Endothelial cell of umbilical vein (primary cell): ENCODE results near the gene HEBP1. TPM values are rescaled to one million over a fixed set of nuclear protein-coding genes. Genes with fewer than 3 reads are reported as not detected.

Experiments used
- BruUV-seq: library from RNA; stranded (reverse); fragments of 400-500 nt; replicated peaks from 2 replicates; lab custom pipeline; 2021; lab: Mats Ljungman, UMichigan
- CTCF ChIA-PET: fragments of 300-600, 350-600 bp; sonication (Branson Sonifier 250); formaldehyde crosslinking; loops from one replicate; lab custom pipeline; 2021; ENCODE audit warnings: antibody characterized with exemption, inconsistent platforms; lab: Charles Lee
- POLR2A ChIA-PET: fragments of 300-600, 350-600 bp; sonication (Branson Sonifier 250); formaldehyde crosslinking; loops from one replicate; lab custom pipeline; 2021; ENCODE audit warnings: antibody characterized with exemption, inconsistent platforms; lab: Charles Lee
- DNase-seq: peaks from one replicate; pipeline ENCODE4 v3.0.0-alpha.2; 2011; ENCODE audit warnings: low read depth, low spot score
- FAIRE-seq: peaks from 2 replicates; lab custom pipeline; 2011; peaks lifted over from hg19 to GRCh38; lab: Jason Lieb, UNC
- H2AFZ ChIP-seq: 2 replicates; pipeline ENCODE4 v1.6.0; 2012; ENCODE audit warnings: low read depth, low read length, control low read depth, inconsistent platforms
- H3K27ac ChIP-seq: 2 replicates; pipeline ENCODE4 v1.5.1; 2011; ENCODE audit warnings: low read depth, mild to moderate bottlenecking, control low read depth, low read length, moderate library complexity; ENCODE audit not compliant: insufficient read depth
- H3K27me3 ChIP-seq, 2 experiments: 2 replicates each; pipeline versions ENCODE4 v1.6.0 to v1.6.1; 2011; ENCODE audit warnings: low read length in 2 of 2, mixed read lengths in 1 of 2; ENCODE audit not compliant: control insufficient read depth in 2 of 2, insufficient read depth in 2 of 2
- H3K36me3 ChIP-seq, 2 experiments: 2 replicates in 1 of 2; 3 replicates in 1 of 2; pipeline ENCODE4 v1.5.1; 2011; ENCODE audit warnings: low read length in 2 of 2, mild to moderate bottlenecking in 1 of 2, moderate library complexity in 1 of 2; ENCODE audit not compliant: control insufficient read depth in 2 of 2, insufficient read depth in 2 of 2; ENCODE audit errors: extremely low read depth in 1 of 2
- H3K4me1 ChIP-seq: 3 replicates; pipeline ENCODE4 v1.5.1; 2011; ENCODE audit warnings: mild to moderate bottlenecking, low read length; ENCODE audit not compliant: control insufficient read depth, insufficient read depth; ENCODE audit errors: extremely low read depth
- H3K4me2 ChIP-seq: 2 replicates; pipeline ENCODE4 v1.6.1; 2011; ENCODE audit warnings: low read length, control low read depth, mixed read lengths; ENCODE audit not compliant: insufficient read depth
- H3K4me3 ChIP-seq, 3 experiments: fragments of 200-600 bp in 1 of 3; sonication (generic), shearing (Covaris generic) in 1 of 3; replicated peaks in 1 of 3; 2 replicates each; pipeline ENCODE4 v1.5.1; 2011 to 2016; ENCODE audit warnings: control low read depth in 3 of 3, low read length in 3 of 3, mild to moderate bottlenecking in 2 of 3, inconsistent platforms in 1 of 3, low read depth in 1 of 3, moderate library complexity in 1 of 3; ENCODE audit not compliant: insufficient read depth in 1 of 3
- H3K79me2 ChIP-seq: 2 replicates; pipeline ENCODE4 v1.6.0; 2012; ENCODE audit warnings: low read length, inconsistent platforms; ENCODE audit not compliant: control insufficient read depth, insufficient read depth
- H3K9ac ChIP-seq: replicated peaks from 2 replicates; pipeline ENCODE3; 2011; ENCODE audit warnings: low read length, control low read depth; ENCODE audit not compliant: insufficient read depth; ENCODE audit errors: extremely low read depth
- H3K9me1 ChIP-seq: replicated peaks from 3 replicates; pipeline ENCODE4 v1.6.0; 2011; ENCODE audit warnings: mild to moderate bottlenecking, low read length; ENCODE audit not compliant: control insufficient read depth, insufficient read depth; ENCODE audit errors: extremely low read depth
- H3K9me3 ChIP-seq: replicated peaks from 2 replicates; pipeline ENCODE4 v1.5.1; 2012; ENCODE audit warnings: low read length, inconsistent platforms; ENCODE audit not compliant: control insufficient read depth, insufficient read depth
- H4K20me1 ChIP-seq: replicated peaks from 2 replicates; pipeline ENCODE3; 2011; ENCODE audit warnings: mild to moderate bottlenecking, low read length; ENCODE audit not compliant: control insufficient read depth, insufficient read depth; ENCODE audit errors: extremely low read depth
- CTCF ChIP-seq, 2 donors: IDR thresholded peaks; 1 replicate in 1 of 2; 2 replicates in 1 of 2; pipeline ENCODE4 v1.5.1; 2011; ENCODE audit warnings: low read length in 2 of 2, mild to moderate bottlenecking in 2 of 2, moderate library complexity in 2 of 2, control low read depth in 1 of 2, inconsistent platforms in 1 of 2, low read depth in 1 of 2; ENCODE audit not compliant: insufficient read depth in 1 of 2; ENCODE audit errors: extremely low read depth in 1 of 2
- EZH2 ChIP-seq: IDR thresholded peaks from 2 replicates; pipeline ENCODE4 v1.6.1; 2012; ENCODE audit warnings: borderline replicate concordance, low read depth, mild to moderate bottlenecking, moderate library complexity, low read length, inconsistent platforms; ENCODE audit not compliant: severe bottlenecking
- FOS ChIP-seq: IDR thresholded peaks from 2 replicates; pipeline ENCODE4 v1.6.1; 2011; ENCODE audit warnings: mild to moderate bottlenecking, low read length, moderate library complexity, borderline replicate concordance; ENCODE audit not compliant: insufficient read depth
- GATA2 ChIP-seq: IDR thresholded peaks from 2 replicates; pipeline ENCODE4 v1.7.0; 2011; ENCODE audit warnings: low read depth, mild to moderate bottlenecking, moderate library complexity, mixed read lengths, low read length; ENCODE audit not compliant: insufficient read length, insufficient read depth
- JUN ChIP-seq: IDR thresholded peaks from 2 replicates; pipeline ENCODE4 v1.6.1; 2011; ENCODE audit warnings: borderline replicate concordance, low read depth; ENCODE audit not compliant: insufficient read length, insufficient read depth
- POLR2A ChIP-seq: IDR thresholded peaks from 2 replicates; pipeline ENCODE4 v1.6.1; 2012; ENCODE audit warnings: low read depth, mild to moderate bottlenecking, control low read depth, low read length
- POLR2AphosphoS5 ChIP-seq: IDR thresholded peaks from 2 replicates; pipeline ENCODE4 v1.6.1; 2012; ENCODE audit warnings: low read depth, mild to moderate bottlenecking, control low read depth, low read length, moderate library complexity; ENCODE audit not compliant: insufficient read depth
- dilution Hi-C: fragments of 300-500 bp; cut with MboI; formaldehyde crosslinking; loops from one replicate; pipeline ENCODE4 v1.15.0; 2019; ENCODE audit warnings: low sequenced_read_pairs; ENCODE audit not compliant: extremely low pct_ligation_motif_present
- intact Hi-C: fragments of 100-400 bp; cut with micrococcal nuclease; formaldehyde crosslinking; loops from one replicate; pipeline ENCODE4 v1.10.0; 2022
- polyA plus RNA-seq, 4 experiments: library from polyadenylated mRNA; depleted of rRNA in 3 of 4; stranded (reverse) in 3 of 4; unstranded in 1 of 4; fragments of >200 nt; gene quantifications; 2 replicates each; pipeline versions ENCODE4 v1.2.1 to v1.2.3, GENCODE V29; 2011 to 2012; ENCODE audit warnings: missing spikeins in 1 of 4
- total RNA-seq: library from RNA; stranded (reverse); gene quantifications from 2 replicates; pipeline ENCODE4 v1.2.3, GENCODE V29; 2021

Gene HEBP1
- total and polyA plus RNA-seq, 2 donors (not counting 3 experiments of a cell fraction or from before 2014, with no cell fraction given) = 23.1 to 59.5 TPM

- ChIA-PET POLR2A (no interaction called here), CTCF (interaction anchor here (1.3 to 3.0 kb wide), 3 partner anchors 56 to 169 kb away, joined by 5 to 20 read pairs (median 11); no protein-coding TSS in a partner anchor)
- no peaks in the 10 kb centered on the region for H3K36me3 ChIP-seq
- H3K4me1 ChIP-seq = peaks cover 10% of the 10 kb centered on the region
- H3K79me2 ChIP-seq = no peaks in the 10 kb centered on the region
- no peak overlapping the region for H3K4me2 ChIP-seq
- H2AFZ ChIP-seq = no peak overlapping the region
- H3K9ac ChIP-seq = no peak overlapping the region
- TF ChIP-seq FOS = no peak
- TF ChIP-seq POLR2AphosphoS5 = no peak
- no peak for TF ChIP-seq EZH2
- no peak for TF ChIP-seq POLR2A
- TF ChIP-seq CTCF (IDR thresholded peaks at IDR 0.05; ENCODE audit: extremely low read depth in 1 of 2, insufficient read depth in 1 of 2, low read depth in 1 of 2, low read length in 2 of 2) = no peak
- TF ChIP-seq JUN = no peak
- no peak for TF ChIP-seq GATA2
- intact Hi-C loops = no loop called here
- dilution Hi-C loops = no loop called here
- DNase-seq (no peak), FAIRE-seq (no peak)
- no TSS peak for BruUV-seq
- H3K27ac ChIP-seq = no peak overlapping the region
- no peaks in the 10 kb centered on the region for H3K9me1 ChIP-seq
- no peak overlapping the region for H3K4me3 ChIP-seq
- H3K27me3 ChIP-seq = peaks cover 2% of the 10 kb centered on the region in 2 experiments
- no peaks in the 10 kb centered on the region for H4K20me1 ChIP-seq
- no peaks in the 10 kb centered on the region for H3K9me3 ChIP-seq
Observed at GRCh38 chr12:13042666-13043230, 42.7 kb upstream of the HEBP1 start.
